SIG-M5 (cell line): ENCODE results near the gene TMEM208.

Source experiments
- DNase-seq: peaks from one replicate; lab custom pipeline; 2025; lab: John Stamatoyannopoulos, UW

Gene TMEM208

DNA sequence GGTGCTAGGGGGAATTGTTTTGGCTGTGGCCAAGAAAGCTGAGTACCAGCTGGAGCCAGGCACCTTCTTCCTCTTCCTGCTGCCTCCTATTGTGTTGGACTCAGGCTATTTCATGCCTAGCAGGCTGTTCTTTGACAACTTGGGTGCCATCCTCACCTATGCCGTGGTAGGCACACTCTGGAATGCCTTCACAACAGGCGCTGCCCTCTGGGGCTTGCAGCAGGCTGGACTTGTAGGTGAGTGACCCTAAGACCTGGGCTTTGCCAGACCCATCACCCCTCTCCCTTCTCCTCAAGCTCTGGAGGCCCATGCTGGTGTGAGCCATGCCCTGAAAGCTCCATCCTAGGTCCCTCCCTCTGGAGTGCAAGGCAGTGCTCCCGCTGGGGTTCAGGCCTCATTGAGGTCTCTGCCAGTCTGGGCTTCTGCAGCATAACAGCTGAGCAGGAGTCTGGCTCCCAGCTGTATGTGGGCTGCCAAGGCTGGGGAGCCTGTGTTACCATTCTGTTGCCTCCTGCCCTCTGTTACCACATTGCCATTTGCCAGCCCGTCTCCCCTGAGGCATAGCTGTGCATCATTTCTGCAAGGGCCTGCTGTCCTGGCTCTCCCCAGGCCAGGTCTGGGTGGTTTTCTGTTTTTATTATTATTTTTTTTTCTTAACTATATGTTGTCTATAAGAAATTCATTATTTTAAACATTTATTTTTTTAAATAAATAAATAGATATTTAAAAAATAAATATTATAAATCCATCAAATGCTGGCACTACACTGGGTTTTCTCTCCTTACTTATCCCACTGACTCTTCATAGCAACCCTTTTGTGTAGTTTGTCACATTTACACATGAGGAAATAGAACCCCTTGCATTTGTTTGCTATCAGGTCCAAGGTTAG lies 25.9 kb downstream of the TMEM208 start:
- no peak for DNase-seq

DNA sequence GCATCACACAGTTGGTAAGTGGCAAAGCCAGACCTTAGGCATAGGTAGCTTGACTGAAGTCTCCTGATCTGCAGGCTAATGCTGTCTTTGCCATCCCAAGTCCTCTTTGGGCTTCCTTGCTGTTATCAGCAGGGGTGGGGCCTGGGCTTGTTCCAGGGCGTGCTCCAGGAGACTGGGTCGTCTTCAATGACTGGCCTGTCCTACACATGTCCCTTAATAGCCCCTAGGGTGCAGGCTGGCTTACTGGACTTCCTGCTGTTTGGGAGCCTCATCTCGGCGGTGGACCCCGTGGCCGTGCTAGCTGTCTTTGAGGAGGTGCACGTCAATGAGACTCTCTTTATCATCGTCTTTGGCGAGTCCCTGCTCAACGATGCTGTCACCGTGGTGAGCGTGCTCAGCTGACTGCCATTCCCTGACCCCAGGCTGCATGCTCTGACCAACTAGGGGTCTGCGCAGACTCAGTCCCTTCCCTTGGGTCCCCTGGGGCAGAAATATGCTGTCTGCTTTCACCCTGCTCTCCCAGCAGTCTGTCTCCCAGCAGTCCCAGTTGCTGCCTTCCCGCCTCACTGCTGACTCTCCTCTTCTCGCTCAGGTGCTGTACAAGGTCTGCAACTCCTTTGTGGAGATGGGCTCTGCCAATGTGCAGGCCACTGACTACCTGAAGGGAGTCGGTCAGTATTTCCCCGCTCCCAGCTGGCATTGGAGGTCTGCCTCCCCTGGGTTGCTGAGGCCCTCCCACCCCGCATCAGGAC lies 28.0 kb downstream of the TMEM208 start:
- DNase-seq, result no peak

DNA sequence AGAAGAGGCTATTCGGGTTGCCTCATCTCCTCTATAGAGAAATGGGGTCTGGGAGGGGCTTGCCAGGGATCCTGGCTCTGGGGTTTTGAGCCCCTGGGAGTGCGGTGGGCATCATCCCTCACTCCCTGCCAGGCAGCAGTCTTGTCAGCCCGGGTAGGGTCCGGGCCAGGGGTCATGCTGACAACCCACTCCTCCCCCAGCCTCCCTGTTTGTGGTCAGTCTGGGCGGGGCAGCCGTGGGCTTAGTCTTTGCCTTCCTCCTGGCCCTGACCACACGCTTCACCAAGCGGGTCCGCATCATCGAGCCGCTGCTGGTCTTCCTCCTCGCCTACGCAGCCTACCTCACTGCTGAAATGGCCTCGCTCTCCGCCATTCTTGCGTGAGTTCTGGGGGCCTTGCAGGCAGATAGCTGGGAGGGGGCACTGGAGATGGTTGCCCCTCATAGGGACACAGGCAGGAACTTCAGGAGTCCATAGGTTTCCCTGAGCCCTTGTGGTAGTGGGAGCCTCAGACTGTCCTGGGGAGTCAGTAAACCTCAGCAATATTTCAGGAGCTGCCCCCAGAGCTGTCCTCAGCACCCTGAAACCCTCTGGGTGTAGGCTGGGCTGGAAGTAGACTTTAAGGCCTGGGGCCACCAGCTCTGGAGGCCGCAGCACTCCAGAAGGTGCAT lies 28.8 kb downstream of the TMEM208 start:
- no peak for DNase-seq

GRCh38 chr16:67256701-67257230 lies 29.8 kb downstream of the TMEM208 start:
- no peak for DNase-seq

DNA sequence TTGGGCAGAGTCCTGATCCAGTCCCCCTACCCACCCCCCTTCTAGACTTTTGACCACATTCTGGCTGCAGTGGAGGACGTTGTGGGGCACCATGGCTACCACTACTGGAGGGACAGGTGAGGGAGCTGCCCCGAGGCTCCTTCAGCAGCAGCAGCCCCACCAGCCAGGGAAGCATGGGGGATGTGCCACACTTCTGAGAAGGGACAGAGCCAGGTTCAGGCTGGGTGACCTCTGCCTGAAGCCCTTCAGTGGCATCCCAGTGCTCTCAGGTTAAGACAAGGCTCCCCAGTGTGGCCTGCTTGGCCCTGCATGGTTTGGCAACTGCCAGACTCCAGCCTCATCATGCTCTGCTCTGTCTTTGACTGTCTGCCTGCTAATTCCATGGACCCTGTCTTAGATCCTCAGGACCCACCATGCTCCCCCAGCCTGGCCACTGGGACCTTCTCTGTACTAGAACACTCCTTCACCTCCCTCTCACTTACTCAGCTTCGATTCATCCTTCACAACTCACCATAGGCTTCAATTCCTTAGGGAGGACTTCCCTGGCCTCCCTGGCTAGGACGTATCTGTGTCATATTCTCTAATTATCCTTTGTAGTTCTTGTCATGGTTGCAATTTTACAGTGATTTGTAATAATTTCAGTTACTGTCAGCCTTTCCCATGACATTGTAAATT lies 30.7 kb downstream of the TMEM208 start:
- DNase-seq, result no peak

DNA sequence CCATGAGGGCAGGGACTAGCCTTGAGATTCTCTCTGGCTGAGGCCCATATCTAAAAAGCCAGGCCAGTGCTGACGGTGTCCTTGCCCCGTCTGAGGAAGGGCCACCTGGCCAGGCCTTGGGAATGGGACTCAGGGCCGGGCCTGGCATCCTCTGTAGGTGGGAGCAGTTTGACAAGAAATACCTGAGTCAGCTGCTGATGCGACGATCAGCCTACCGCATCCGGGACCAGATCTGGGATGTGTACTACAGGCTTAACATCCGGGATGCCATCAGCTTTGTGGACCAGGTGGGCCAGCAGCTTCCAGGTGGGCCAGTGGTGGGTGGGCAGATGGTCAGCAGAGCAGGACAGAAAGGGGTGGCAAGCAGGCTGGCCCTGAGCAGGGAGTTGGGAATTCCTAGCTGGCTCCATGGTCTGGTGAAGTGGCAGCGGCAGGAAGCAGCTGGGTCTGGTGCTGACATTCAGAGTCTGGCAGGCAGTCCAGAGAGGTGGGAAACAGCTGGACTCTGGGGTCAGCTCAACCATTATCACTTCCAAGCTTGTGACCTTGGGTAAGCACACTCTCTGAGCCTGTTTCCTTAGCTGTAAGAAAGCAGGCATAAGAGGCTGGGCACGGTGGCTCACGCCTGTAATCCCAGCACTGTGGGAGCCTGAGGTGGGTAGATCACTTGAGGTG lies 31.4 kb downstream of the TMEM208 start:
- no peak for DNase-seq

DNA sequence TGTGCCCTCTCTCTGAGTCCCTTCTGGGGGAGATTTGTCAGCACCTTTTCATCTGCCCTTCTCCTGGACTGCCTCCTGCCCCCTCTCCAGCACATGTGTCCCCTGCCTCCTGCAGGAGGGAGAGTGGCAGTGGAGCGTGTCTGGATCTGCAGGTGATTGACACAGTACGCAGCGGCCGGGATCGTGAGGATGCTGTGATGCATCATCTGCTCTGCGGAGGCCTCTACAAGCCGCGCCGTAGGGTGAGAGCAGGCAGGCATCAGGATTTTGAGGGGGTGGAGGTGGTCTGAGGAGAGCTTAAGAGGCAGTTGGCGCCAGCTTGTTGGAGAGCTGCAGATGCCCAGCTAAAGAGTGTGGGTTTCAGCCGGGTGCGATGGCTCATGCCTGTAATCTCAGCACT lies 32.8 kb downstream of the TMEM208 start:
- DNase-seq, result no peak

- DNase-seq, result no peak
Measured at GRCh38 chr16:67260426-67261063, 33.6 kb downstream of the TMEM208 start.

- no peak for DNase-seq
Measured at GRCh38 chr16:67263201-67263600, 36.3 kb downstream of the TMEM208 start.

DNA sequence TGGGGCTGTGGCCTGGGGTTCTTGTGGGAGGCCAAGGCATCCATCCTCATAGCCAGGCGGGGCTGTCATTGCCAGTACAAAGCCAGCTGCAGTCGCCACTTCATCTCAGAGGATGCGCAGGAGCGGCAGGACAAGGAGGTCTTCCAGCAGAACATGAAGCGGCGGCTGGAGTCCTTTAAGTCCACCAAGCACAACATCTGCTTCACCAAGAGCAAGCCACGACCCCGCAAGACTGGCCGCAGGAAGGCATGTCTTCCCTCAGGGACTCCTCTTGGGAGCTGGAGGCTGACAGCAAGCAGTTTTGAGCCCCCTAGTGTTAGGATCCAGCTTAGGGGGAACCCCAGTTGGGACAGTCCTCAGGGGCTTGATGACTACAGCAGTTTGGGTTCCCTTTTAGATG lies 37.3 kb downstream of the TMEM208 start:
- DNase-seq, result no peak

DNA sequence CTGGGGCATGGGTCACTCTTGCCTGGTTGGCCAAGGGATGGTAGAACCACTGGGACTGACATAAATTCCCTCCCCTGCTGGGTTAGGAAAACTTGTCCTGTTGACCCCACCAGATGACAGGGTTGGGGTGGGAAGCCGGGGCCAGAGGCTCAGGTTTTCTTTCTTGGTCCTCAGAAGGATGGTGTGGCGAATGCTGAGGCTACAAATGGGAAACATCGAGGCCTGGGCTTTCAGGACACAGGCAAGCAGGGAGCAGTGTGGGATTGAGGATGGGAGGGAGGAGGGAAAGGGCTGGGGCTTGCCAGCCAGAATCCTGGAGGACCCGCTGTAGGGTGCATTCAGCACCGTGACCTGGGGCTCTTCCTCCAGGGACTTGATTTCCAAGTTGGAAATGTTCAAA lies 37.9 kb downstream of the TMEM208 start:
- no peak for DNase-seq

- DNase-seq, result no peak
Measured at GRCh38 chr16:67265834-67266233, 38.9 kb downstream of the TMEM208 start.

DNA sequence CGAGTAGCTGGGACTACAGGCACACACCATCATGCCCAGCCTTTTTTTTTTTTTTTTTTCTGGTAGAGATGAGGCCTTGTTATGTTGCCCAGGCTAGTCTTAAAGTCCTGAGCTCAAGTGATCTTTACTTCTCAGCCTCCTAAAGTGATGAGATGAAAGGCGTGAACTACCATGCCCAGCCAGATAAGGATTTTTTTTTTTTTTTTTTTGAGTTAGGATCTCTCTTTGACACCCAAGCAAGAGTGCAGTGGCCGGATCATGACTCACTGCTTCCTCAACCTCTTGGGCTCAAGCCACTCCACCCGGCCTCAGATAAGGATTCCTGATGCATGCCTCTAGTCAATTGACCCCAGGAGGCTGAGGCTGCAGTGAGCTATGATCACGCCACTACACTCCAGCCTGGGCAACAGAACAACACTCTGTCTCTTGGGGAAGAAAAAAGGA lies 41.2 kb downstream of the TMEM208 start:
- DNase-seq, result no peak

DNA sequence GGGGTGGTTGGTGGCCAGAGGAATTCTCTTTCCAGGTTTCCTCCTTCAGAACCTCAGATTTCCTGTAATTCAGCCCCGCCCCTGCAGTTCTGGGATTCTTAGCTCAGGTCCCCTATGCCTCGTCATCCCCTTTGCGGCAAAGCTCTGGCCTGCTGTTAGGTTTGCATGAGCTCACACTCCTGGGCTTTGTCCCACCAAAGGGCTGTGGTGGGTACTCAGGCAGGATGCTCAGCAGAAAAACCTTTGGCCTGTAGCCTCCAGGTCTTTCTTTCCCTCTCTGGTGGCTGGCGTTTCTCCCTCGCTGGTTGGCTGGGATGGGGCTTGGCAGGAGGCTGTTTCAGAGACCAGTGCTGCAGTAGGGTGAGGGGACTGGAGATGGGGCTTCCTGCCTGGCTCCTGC lies 42.8 kb downstream of the TMEM208 start:
- no peak for DNase-seq

- DNase-seq, result no peak
Measured at GRCh38 chr16:67270931-67271338, 44.0 kb downstream of the TMEM208 start.

DNA sequence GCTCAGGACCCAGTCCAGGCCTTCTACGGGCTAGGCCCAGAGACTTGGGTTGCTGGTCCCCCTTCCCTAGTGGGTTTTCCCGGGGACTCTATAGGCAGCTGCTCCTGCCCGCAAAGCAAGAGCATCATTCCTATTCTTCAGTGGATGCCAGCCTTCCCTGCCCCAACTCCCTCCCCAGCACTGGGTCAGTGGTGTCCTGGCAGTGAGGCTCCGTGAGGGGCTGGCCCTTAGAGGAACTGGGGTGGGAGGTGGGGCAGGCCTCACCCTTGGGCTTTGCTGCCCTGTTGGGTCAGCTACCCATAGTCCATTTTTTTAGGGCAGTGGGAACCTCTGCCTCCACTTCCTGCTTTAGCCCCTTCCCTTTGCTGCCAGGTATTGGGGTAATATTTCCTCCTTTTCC lies 44.5 kb downstream of the TMEM208 start:
- no peak for DNase-seq

DNA sequence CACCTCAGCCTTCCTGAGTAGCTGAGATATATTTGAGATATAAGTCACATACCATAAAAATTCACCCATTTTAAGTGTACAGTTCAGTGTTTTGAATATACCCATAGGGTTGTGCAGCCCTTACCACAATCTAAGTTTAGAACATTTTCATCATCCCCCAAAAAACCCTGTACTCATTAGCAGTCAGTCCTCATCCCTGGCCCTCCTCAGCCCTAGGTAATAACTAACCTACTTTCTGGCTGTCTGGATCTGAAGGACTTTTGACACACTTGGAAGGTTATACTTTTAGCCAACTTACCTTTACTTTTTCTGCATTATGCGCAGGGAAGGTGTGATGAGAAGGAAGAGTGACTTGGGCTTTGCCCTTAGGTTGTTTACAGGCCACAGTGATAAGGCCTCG lies 48.4 kb downstream of the TMEM208 start:
- no peak for DNase-seq

- no peak for DNase-seq
Measured at GRCh38 chr16:67277294-67277998, 50.5 kb downstream of the TMEM208 start.

GRCh38 chr16:67277999-67278772 lies 51.3 kb downstream of the TMEM208 start:
- DNase-seq, result no peak
